ENCODE measurements around the gene MPHOSPH9. TPM values are rescaled to one million over a fixed set of nuclear protein-coding genes. Genes with fewer than 3 reads are reported as not detected.

The MPHOSPH9 gene
- total and polyA plus RNA-seq, 2 donors (not counting 1 experiment from before 2014, with no cell fraction given): 11.8 to 45.1 TPM

DNA sequence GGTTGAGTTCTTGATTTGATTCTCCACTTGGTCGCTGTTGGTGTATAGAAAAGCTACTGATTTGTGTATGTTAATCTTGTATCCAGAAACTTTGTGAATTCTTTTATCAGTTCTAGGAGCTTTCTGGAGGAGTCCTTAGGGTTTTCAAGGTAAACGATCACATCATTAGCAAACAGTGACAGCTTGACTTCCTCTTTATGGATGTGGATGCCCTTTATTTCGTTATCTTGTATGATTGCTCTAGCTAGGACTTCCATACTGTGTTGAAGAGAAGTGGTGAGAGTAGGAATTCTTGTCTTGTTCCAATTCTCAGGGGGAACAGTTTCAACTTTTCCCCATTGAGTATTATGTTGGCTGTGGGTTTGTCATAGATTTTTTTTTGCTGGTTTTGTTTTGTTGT is 12.7 kb upstream of the MPHOSPH9 start:
- no peak overlapping the region for H3K9ac ChIP-seq (ENCODE audit: low read length)
- peaks cover 78% of the 10 kb centered on the region for H4K20me1 ChIP-seq (ENCODE audit: control insufficient read depth, insufficient read depth, low read length, poor library complexity, severe bottlenecking)
- no peak overlapping the region for H2AFZ ChIP-seq (ENCODE audit: insufficient read depth, low read depth, low read length, poor library complexity, severe bottlenecking)
- H3K9me3 ChIP-seq (ENCODE audit: control extremely low read depth in 1 of 3, control insufficient read depth in 2 of 3, insufficient read depth in 1 of 3, low read length in 2 of 3): peaks cover 0 to 4% (median 0%) of the 10 kb centered on the region in 3 donors
- H3K9me3 Mint-ChIP-seq (ENCODE audit: insufficient read depth): no peaks in the 10 kb centered on the region
- H3K4me2 ChIP-seq (replicated peaks; ENCODE audit: low read depth, low read length, poor library complexity, severe bottlenecking): no peak overlapping the region
- TF ChIP-seq CTCF (IDR thresholded peaks at IDR 0.05) (no peak), EZH2 (IDR thresholded peaks at IDR 0.05; ENCODE audit: borderline replicate concordance, insufficient read depth, low read depth, low read length, poor library complexity, severe bottlenecking) (no peak)
- H3K27ac Mint-ChIP-seq: peak overlapping the region; percentile 59
- H3K27ac ChIP-seq (ENCODE audit: low read length in 2 of 2): peak overlapping the region in 1 of 2 donors; percentile 41
- peaks cover 93% of the 10 kb centered on the region for H3K79me2 ChIP-seq (ENCODE audit: control insufficient read depth, insufficient read depth, low read length)
- H3K36me3 ChIP-seq (replicated peaks in 1 of 2; ENCODE audit: control extremely low read depth in 1 of 2, control insufficient read depth in 1 of 2, extremely low read depth in 1 of 2, insufficient read depth in 2 of 2, low read length in 1 of 2): peaks cover 0 to 20% of the 10 kb centered on the region in 2 experiments
- H3K4me3 ChIP-seq (ENCODE audit: control extremely low read depth in 1 of 5, extremely low read depth in 1 of 5, insufficient read depth in 1 of 5, low read depth in 2 of 5, low read length in 4 of 5): no peak overlapping the region
- ChIA-PET CTCF (interaction anchor here (1.4 kb wide), 1 partner anchor 9 kb away, joined by 4 read pairs; no protein-coding TSS in a partner anchor), POLR2A (interaction anchor here (0.6 to 0.9 kb wide), 2 partner anchors 113 to 138 kb away, joined by 3 to 7 read pairs; partner anchors contain the start of gene KMT5A)
- no peak for DNase-seq
- no peaks in the 10 kb centered on the region for H3K27me3 Mint-ChIP-seq
- WGBS (ENCODE audit: insufficient coverage): 100% methylated on average over 1 of the region's 3 CpGs
- H3K4me1 Mint-ChIP-seq: peaks cover 46% of the 10 kb centered on the region
- intact Hi-C loops (cut with micrococcal nuclease): no loop called here
- no peak overlapping the region for H3K4me3 Mint-ChIP-seq
- ATAC-seq (ENCODE audit: low read depth): no peak
- peaks cover 11 to 14% of the 10 kb centered on the region in 2 donors for H3K4me1 ChIP-seq (ENCODE audit: control insufficient read depth in 2 of 2, insufficient read depth in 2 of 2, low read length in 2 of 2)
- no peaks in the 10 kb centered on the region for H3K27me3 ChIP-seq (replicated peaks in 1 of 4; ENCODE audit: control extremely low read depth in 1 of 4, control insufficient read depth in 3 of 4, insufficient read depth in 4 of 4, low read length in 3 of 4)

DNA sequence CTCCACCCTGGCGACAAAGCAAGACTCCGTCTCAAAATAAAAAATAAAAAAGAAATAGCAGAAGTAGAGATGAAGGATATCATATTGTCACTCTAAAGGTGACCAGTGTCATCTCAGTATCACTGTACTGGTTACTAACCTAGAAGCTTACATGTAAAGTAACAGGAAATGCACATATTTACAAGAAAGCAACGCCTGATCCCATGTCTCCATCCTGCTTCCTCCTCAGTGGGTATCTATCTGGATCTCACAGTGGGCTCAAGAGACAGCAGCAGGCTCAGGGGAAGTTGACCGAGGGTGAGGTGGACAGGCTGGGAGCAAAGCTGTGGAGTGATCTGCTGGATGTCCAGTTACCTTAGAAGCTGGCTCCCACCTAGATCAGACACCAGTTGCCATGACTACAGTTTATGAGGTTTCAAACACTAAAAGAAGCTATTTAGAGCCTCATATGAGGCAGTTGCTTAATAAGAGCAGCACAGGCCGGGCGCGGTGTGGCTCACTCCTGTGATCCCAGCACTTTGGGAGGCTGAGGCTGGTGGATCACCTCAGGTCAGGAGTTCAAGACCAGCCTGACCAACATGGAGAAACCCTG is 10.8 kb upstream of the MPHOSPH9 start:
- Histone ChIP-seq H2AFZ (ENCODE audit: insufficient read depth, low read depth, low read length, poor library complexity, severe bottlenecking) (no peak overlapping the region), H3K36me3 (replicated peaks in 1 of 2; ENCODE audit: control extremely low read depth in 1 of 2, control insufficient read depth in 1 of 2, extremely low read depth in 1 of 2, insufficient read depth in 2 of 2, low read length in 1 of 2) (peaks cover 0 to 20% of the 10 kb centered on the region in 2 experiments), H3K27me3 (replicated peaks in 1 of 4; ENCODE audit: control extremely low read depth in 1 of 4, control insufficient read depth in 3 of 4, insufficient read depth in 4 of 4, low read length in 3 of 4) (no peaks in the 10 kb centered on the region), H3K27ac (ENCODE audit: low read length in 2 of 2) (no peak overlapping the region), H3K9ac (ENCODE audit: low read length) (no peak overlapping the region), H3K4me2 (replicated peaks; ENCODE audit: low read depth, low read length, poor library complexity, severe bottlenecking) (no peak overlapping the region), H3K4me1 (ENCODE audit: control insufficient read depth in 2 of 2, insufficient read depth in 2 of 2, low read length in 2 of 2) (peaks cover 11 to 13% of the 10 kb centered on the region in 2 donors), H3K9me3 (ENCODE audit: control extremely low read depth in 1 of 3, control insufficient read depth in 2 of 3, insufficient read depth in 1 of 3, low read length in 2 of 3) (peaks cover 0 to 4% (median 0%) of the 10 kb centered on the region in 3 donors), H3K79me2 (ENCODE audit: control insufficient read depth, insufficient read depth, low read length) (peaks cover 90% of the 10 kb centered on the region), H3K4me3 (ENCODE audit: control extremely low read depth in 1 of 5, extremely low read depth in 1 of 5, insufficient read depth in 1 of 5, low read depth in 2 of 5, low read length in 4 of 5) (no peak overlapping the region), H4K20me1 (ENCODE audit: control insufficient read depth, insufficient read depth, low read length, poor library complexity, severe bottlenecking) (peaks cover 76% of the 10 kb centered on the region)
- ATAC-seq (ENCODE audit: low read depth) (no peak), DNase-seq (no peak)
- CTCF ChIA-PET: interaction anchor here (8.0 kb wide), 1 partner anchor 200 kb away, joined by 212 read pairs; no protein-coding TSS in a partner anchor
- no peaks in the 10 kb centered on the region for H3K9me3 Mint-ChIP-seq (ENCODE audit: insufficient read depth)
- H3K4me3 Mint-ChIP-seq: no peak overlapping the region
- 92% methylated on average over 4 of the region's 7 CpGs for WGBS (ENCODE audit: insufficient coverage)
- POLR2A ChIA-PET: no interaction called here
- H3K27me3 Mint-ChIP-seq: no peaks in the 10 kb centered on the region
- intact Hi-C loops (cut with micrococcal nuclease): no loop called here
- TF ChIP-seq EZH2 (IDR thresholded peaks at IDR 0.05; ENCODE audit: borderline replicate concordance, insufficient read depth, low read depth, low read length, poor library complexity, severe bottlenecking) (no peak), CTCF (IDR thresholded peaks at IDR 0.05) (no peak)
- peak overlapping the region; percentile 6 for H3K27ac Mint-ChIP-seq
- peaks cover 41% of the 10 kb centered on the region for H3K4me1 Mint-ChIP-seq
